Right lobe of liver (tissue), 6 donors: ENCODE results near the gene PAX5. TPM values are rescaled to one million over a fixed set of nuclear protein-coding genes. Genes with fewer than 3 reads are reported as not detected.

Source experiments
- ATAC-seq, 4 donors: fragments of 200-7000 bp; cut with Tn5 transposase; one replicate each; pipeline ENCODE4 v1.9.1; 2020; ENCODE audit warnings: mild to moderate bottlenecking in 4 of 4, moderate library complexity in 4 of 4
- DNase-seq, 3 donors: peaks; one replicate each; pipeline ENCODE4 v3.0.0-alpha.2; 2020
- H3K27ac ChIP-seq, 3 donors: fragments of 200-600 bp; one replicate each; pipeline ENCODE4 v1.8.0; 2022
- H3K27me3 ChIP-seq, 2 donors: fragments of 200-600 bp; one replicate each; pipeline ENCODE4 v1.8.0; 2022
- H3K36me3 ChIP-seq, 4 donors: fragments of 200-600 bp; sonication (generic) in 1 of 4; one replicate each; pipeline versions ENCODE4 v1.5.1 to v1.8.0; 2017 to 2022; ENCODE audit warnings: control low read depth in 1 of 4
- H3K4me1 ChIP-seq, 4 donors: fragments of 200-600 bp; sonication (generic) in 1 of 4; one replicate each; pipeline versions ENCODE4 v1.5.1 to v1.8.0; 2017 to 2022; ENCODE audit warnings: control low read depth in 1 of 4
- H3K4me3 ChIP-seq, 3 donors: fragments of 200-600 bp; one replicate each; pipeline ENCODE4 v1.8.0; 2022
- H3K9me3 ChIP-seq, 4 donors: fragments of 200-600 bp; sonication (generic) in 1 of 4; one replicate each; pipeline versions ENCODE4 v1.5.1 to v1.8.0; 2017 to 2022; ENCODE audit warnings: control low read depth in 1 of 4
- CTCF ChIP-seq, 4 donors: fragments of 200-600 bp in 3 of 4; fragments of 450-650 bp in 1 of 4; IDR thresholded peaks; one replicate each; pipeline versions ENCODE4 v1.5.1 to v1.8.0; 2016 to 2022; ENCODE audit warnings: antibody characterized with exemption in 4 of 4, mild to moderate bottlenecking in 2 of 4
- POLR2A ChIP-seq: fragments of 450-650 bp; IDR thresholded peaks from one replicate; pipeline ENCODE4 v1.6.1; 2017; ENCODE audit warnings: antibody characterized with exemption, mild to moderate bottlenecking
- WGBS: methylation state at CpG from one replicate; pipeline ENCODE4 v1.1.6; 2018; ENCODE audit warnings: low coverage, low lambda C conversion rate; ENCODE audit not compliant: insufficient coverage; ENCODE audit errors: missing lambda C conversion rate; 5-methylcytosine and 5-hydroxymethylcytosine counted together
- intact Hi-C, 2 donors: fragments of 100-400 bp; cut with DNase I; formaldehyde crosslinking; loops; one replicate each; pipeline versions ENCODE4 v1.11.2 to v1.14.1; 2022
- total RNA-seq, 6 experiments: library from RNA; depleted of rRNA in 2 of 6; stranded (reverse); fragments of >200 nt in 2 of 6; fragmentation: NEBNext Ultra II Directional in 3 of 6; extraction: Animal tissue kit (Norgen Biotek cat#: 25700) in 3 of 6; gene quantifications; one replicate each; pipeline versions ENCODE4 v1.1.0 to v1.2.4, GENCODE V29; 2016 to 2023
- donor health status: DM: no; HTN: yes; CAD: no.
- donor health status: DM: no; HTN: no; CAD: no.
- donor health status: DM: no; HTN: no; CAD: no.
- donor health status: DM: no; HTN: yes; CAD: no.
- donor health status: DM: no; HTN: yes; CAD: no.

The PAX5 gene
- total RNA-seq, 6 experiments from 2014 or later: 0.12 to 0.18 TPM; not detected in 4

- ATAC-seq (no peak), DNase-seq (no peak)
- no peaks in the 10 kb centered on the region for H3K36me3 ChIP-seq
- no peaks in the 10 kb centered on the region for H3K9me3 ChIP-seq
- 27% methylated on average over 13 of the region's 15 CpGs for WGBS
- H3K4me3 ChIP-seq: no peak overlapping the region
- intact Hi-C loops: no loop called here
- H3K4me1 ChIP-seq: peaks cover 0 to 4% (median 0%) of the 10 kb centered on the region in 4 donors
- H3K27ac ChIP-seq: no peak overlapping the region
- TF ChIP-seq POLR2A (no peak), CTCF (IDR thresholded peaks at IDR 0.05) (no peak)
- H3K27me3 ChIP-seq: peaks cover 0 to 7% of the 10 kb centered on the region in 2 donors
Measured at GRCh38 chr9:36985061-36985768, 48.9 kb downstream of the PAX5 start.

GRCh38 chr9:36980148-36980974 is 53.7 kb downstream of the PAX5 start:
- no peak for TF ChIP-seq POLR2A
- TF ChIP-seq CTCF (IDR thresholded peaks at IDR 0.05): no peak
- Histone ChIP-seq H3K4me3 (no peak overlapping the region), H3K4me1 (no peaks in the 10 kb centered on the region), H3K27ac (no peak overlapping the region), H3K9me3 (no peaks in the 10 kb centered on the region), H3K27me3 (peaks cover 0 to under 1% of the 10 kb centered on the region in 2 donors), H3K36me3 (no peaks in the 10 kb centered on the region)
- intact Hi-C loops: no loop called here
- 38% methylated on average over 7 of the region's 7 CpGs for WGBS
- DNase-seq (no peak), ATAC-seq (no peak)

- no peak overlapping the region for H3K4me3 ChIP-seq
- no peaks in the 10 kb centered on the region for H3K27me3 ChIP-seq
- WGBS: 76% methylated on average over 9 of the region's 10 CpGs
- ATAC-seq: no peak
- peak in 1 of 3 donors; percentile 17 for DNase-seq
- H3K27ac ChIP-seq: no peak overlapping the region
- H3K36me3 ChIP-seq: no peaks in the 10 kb centered on the region
- H3K4me1 ChIP-seq: no peaks in the 10 kb centered on the region
- no peak for TF ChIP-seq CTCF (IDR thresholded peaks at IDR 0.05)
- no peak for TF ChIP-seq POLR2A
- intact Hi-C loops: no loop called here
- no peaks in the 10 kb centered on the region for H3K9me3 ChIP-seq
Measured at GRCh38 chr9:36976371-36977030, 57.6 kb downstream of the PAX5 start.

GRCh38 chr9:36974731-36975130 is 59.3 kb downstream of the PAX5 start:
- ATAC-seq (no peak), DNase-seq (peak in 1 of 3 donors; percentile 34)
- Histone ChIP-seq H3K4me1 (no peaks in the 10 kb centered on the region), H3K9me3 (no peaks in the 10 kb centered on the region), H3K36me3 (no peaks in the 10 kb centered on the region), H3K4me3 (no peak overlapping the region), H3K27ac (no peak overlapping the region), H3K27me3 (no peaks in the 10 kb centered on the region)
- WGBS: 28% methylated on average over 7 of the region's 7 CpGs
- TF ChIP-seq CTCF (IDR thresholded peaks at IDR 0.05) (peak in 1 of 4 donors; percentile 8), POLR2A (no peak)
- intact Hi-C loops: no loop called here
